Measurements from ENCODE around the gene HNRNPCL1. TPM values are rescaled to one million over a fixed set of nuclear protein-coding genes. Genes with fewer than 3 reads are reported as not detected.

Gene HNRNPCL1
- total and polyA plus RNA-seq, 2 of the 13 experiments (the other 11 are each of a cell fraction or from before 2014, with no cell fraction given), result not detected

GRCh38 chr1:12809933-12810332 is 38.6 kb downstream of the HNRNPCL1 start:
- no peak overlapping the region for H2AFZ ChIP-seq (ENCODE audit: low read length)
- intact Hi-C loops (cut with micrococcal nuclease; ENCODE audit: unreplicated experiment), result no loop called here
- BruUV-seq (replicated peaks), result no TSS peak
- peaks cover 1 to 3% of the 10 kb centered on the region in 2 experiments; a peak in 2 of 5 replicates for H3K27me3 ChIP-seq (ENCODE audit: control insufficient read depth in 1 of 2, insufficient read depth in 2 of 2, low read length in 2 of 2)
- CTCF ChIA-PET (ENCODE audit: low intra/inter-chr PET ratio, low total read pairs), result no interaction called here
- no peak overlapping the region for H3K27ac ChIP-seq (ENCODE audit: extremely low read length, insufficient read depth, low read length)
- TF ChIP-seq ZFP36L1 (CRISPR knock-in tag; IDR thresholded peaks at IDR 0.05) (no peak), CC2D1A (CRISPR knock-in tag; IDR thresholded peaks at IDR 0.05) (no peak), ZXDC (CRISPR knock-in tag; IDR thresholded peaks at IDR 0.05) (no peak)
- H3K4me1 ChIP-seq (ENCODE audit: insufficient read depth, low read length), result no peaks in the 10 kb centered on the region
- ATAC-seq, result no peak
- no peak for DNase-seq (ENCODE audit: low spot score)
- H3K9ac ChIP-seq (ENCODE audit: insufficient read depth, low read depth, low read length), result no peak overlapping the region
- H3K9me3 ChIP-seq (ENCODE audit: low read length), result no peaks in the 10 kb centered on the region
- 0% methylated on average over 1 of the region's 1 CpG for WGBS (ENCODE audit: low lambda C conversion rate)
- POLR2A ChIA-PET, result no interaction called here
- no peak overlapping the region for H3K4me2 ChIP-seq (ENCODE audit: low read depth, low read length)
- H3K36me3 ChIP-seq (replicated peaks in 1 of 2; ENCODE audit: control insufficient read depth in 1 of 2, insufficient read depth in 2 of 2, low read length in 2 of 2), result no peaks in the 10 kb centered on the region
- H3K79me2 ChIP-seq (ENCODE audit: insufficient read depth, low read length), result no peaks in the 10 kb centered on the region
- H3K4me3 ChIP-seq (replicated peaks in 1 of 3; ENCODE audit: insufficient read depth in 1 of 3, low read depth in 2 of 3, low read length in 3 of 3), result no peak overlapping the region
- no peak for FAIRE-seq
- in situ Hi-C loops (cut with HindIII; ENCODE audit: extremely low pct_ligation_motif_present, low pct_unique_long_range_greater_than_20kb), result no loop called here
- H4K20me1 ChIP-seq (ENCODE audit: insufficient read depth, low read length), result no peaks in the 10 kb centered on the region

GRCh38 chr1:12799730-12800129 is 48.8 kb downstream of the HNRNPCL1 start:
- Histone ChIP-seq H3K9ac (ENCODE audit: insufficient read depth, low read depth, low read length) (no peak overlapping the region), H2AFZ (ENCODE audit: low read length) (no peak overlapping the region), H3K4me2 (ENCODE audit: low read depth, low read length) (no peak overlapping the region), H3K79me2 (ENCODE audit: insufficient read depth, low read length) (no peaks in the 10 kb centered on the region), H3K4me3 (replicated peaks in 1 of 3; ENCODE audit: insufficient read depth in 1 of 3, low read depth in 2 of 3, low read length in 3 of 3) (no peak overlapping the region), H3K36me3 (replicated peaks in 1 of 2; ENCODE audit: control insufficient read depth in 1 of 2, insufficient read depth in 2 of 2, low read length in 2 of 2) (no peaks in the 10 kb centered on the region), H3K9me3 (ENCODE audit: low read length) (no peaks in the 10 kb centered on the region), H3K4me1 (ENCODE audit: insufficient read depth, low read length) (no peaks in the 10 kb centered on the region), H4K20me1 (ENCODE audit: insufficient read depth, low read length) (no peaks in the 10 kb centered on the region), H3K27me3 (ENCODE audit: control insufficient read depth in 1 of 2, insufficient read depth in 2 of 2, low read length in 2 of 2) (peaks cover 0 to 3% of the 10 kb centered on the region in 2 experiments; a peak in 1 of 5 replicates), H3K27ac (ENCODE audit: extremely low read length, insufficient read depth, low read length) (no peak overlapping the region)
- no peak for DNase-seq (ENCODE audit: low spot score)
- in situ Hi-C loops (cut with HindIII; ENCODE audit: extremely low pct_ligation_motif_present, low pct_unique_long_range_greater_than_20kb) (no loop called here), intact Hi-C loops (cut with micrococcal nuclease; ENCODE audit: unreplicated experiment) (no loop called here)
- ATAC-seq, result no peak
- CTCF ChIA-PET (ENCODE audit: low intra/inter-chr PET ratio, low total read pairs), result no interaction called here
- WGBS (ENCODE audit: low lambda C conversion rate), result 2% methylated on average over 2 of the region's 2 CpGs
- POLR2A ChIA-PET, result no interaction called here
- BruUV-seq (replicated peaks), result no TSS peak
- no peak for TF ChIP-seq ELF1 (CRISPR knock-in tag; IDR thresholded peaks at IDR 0.05)
- no peak for TF ChIP-seq ZFP36 (IDR thresholded peaks at IDR 0.05; ENCODE audit: borderline replicate concordance, low read depth, low read length, partially characterized antibody)
- no peak for TF ChIP-seq ZNF138 (CRISPR knock-in tag; IDR thresholded peaks at IDR 0.05; ENCODE audit: low read depth)
- FAIRE-seq, result no peak

All from HepG2 (cell line).